Measurements from ENCODE around the gene PIK3CB.
A peak's percentile ranks its signal among the peaks of the same experiment; 100 is the strongest.

Gene PIK3CB

DNA sequence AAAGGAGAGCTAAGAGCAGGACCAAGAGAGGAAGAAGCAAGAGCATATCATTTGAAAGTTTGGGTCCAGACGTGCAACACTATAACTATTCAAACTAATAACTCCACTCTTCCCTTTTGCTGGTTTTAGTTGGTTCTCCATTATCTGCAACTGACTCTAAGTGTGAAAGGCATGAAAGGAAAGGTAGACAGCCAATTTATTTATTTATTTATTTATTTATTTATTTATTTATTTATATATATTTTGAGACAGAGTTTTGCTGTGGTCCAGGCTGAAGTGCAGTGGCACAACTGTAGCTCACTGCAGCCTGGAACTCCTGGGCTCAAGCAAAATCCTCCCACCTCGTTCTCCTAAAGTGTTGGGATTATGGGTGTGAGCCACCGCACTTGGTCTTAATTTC lies 22.1 kb upstream of the PIK3CB start (continued):
- TF ChIP-seq ZNF274 (IDR thresholded peaks at IDR 0.05; ENCODE audit: low read length) (no peak), ZNF274 (tag by site-specific recombination; IDR thresholded peaks at IDR 0.05; ENCODE audit: borderline replicate concordance) (no peak), PRDM1 (tag by site-specific recombination; IDR thresholded peaks at IDR 0.05) (no peak), ZNF600 (tag by site-specific recombination; IDR thresholded peaks at IDR 0.05) (no peak), ZNF623 (tag by site-specific recombination; IDR thresholded peaks at IDR 0.05) (peak; percentile 61; the same call in 1 of the 2 replicates), GLI2 (tag by site-specific recombination; IDR thresholded peaks at IDR 0.05; ENCODE audit: borderline replicate concordance, low read depth) (peak; percentile 32; the same call in 1 of the 2 replicates), ZNF510 (tag by site-specific recombination; IDR thresholded peaks at IDR 0.05; ENCODE audit: insufficient replicate concordance) (peak; percentile 55), ZNF391 (tag by site-specific recombination; IDR thresholded peaks at IDR 0.05; ENCODE audit: borderline replicate concordance, low read depth) (no peak), ZBTB17 (tag by site-specific recombination; IDR thresholded peaks at IDR 0.05) (no peak), ZNF24 (tag by site-specific recombination; IDR thresholded peaks at IDR 0.05) (no peak), PRDM2 (tag by site-specific recombination; IDR thresholded peaks at IDR 0.05; ENCODE audit: borderline replicate concordance) (no peak), ZNF214 (tag by site-specific recombination; IDR thresholded peaks at IDR 0.05; ENCODE audit: borderline replicate concordance) (no peak), ZNF473 (tag by site-specific recombination; IDR thresholded peaks at IDR 0.05) (no peak), ZNF221 (tag by site-specific recombination; IDR thresholded peaks at IDR 0.05; ENCODE audit: borderline replicate concordance) (no peak), ZNF660 (tag by site-specific recombination; IDR thresholded peaks at IDR 0.05) (no peak), ZNF223 (tag by site-specific recombination; IDR thresholded peaks at IDR 0.05) (no peak), ZNF10 (tag by site-specific recombination; IDR thresholded peaks at IDR 0.05) (no peak), ZNF747 (tag by site-specific recombination; IDR thresholded peaks at IDR 0.05) (no peak), YY2 (tag by site-specific recombination; IDR thresholded peaks at IDR 0.05) (no peak), ZNF341 (tag by site-specific recombination; IDR thresholded peaks at IDR 0.05; ENCODE audit: low read depth) (peak; percentile 26; the same call in 1 of the 2 replicates), ZNF555 (tag by site-specific recombination; conservative IDR thresholded peaks at IDR 0.05) (peak; percentile 74), ZNF558 (tag by site-specific recombination; IDR thresholded peaks at IDR 0.05) (peak; percentile 61)
- TF ChIP-seq, protein P1, sequence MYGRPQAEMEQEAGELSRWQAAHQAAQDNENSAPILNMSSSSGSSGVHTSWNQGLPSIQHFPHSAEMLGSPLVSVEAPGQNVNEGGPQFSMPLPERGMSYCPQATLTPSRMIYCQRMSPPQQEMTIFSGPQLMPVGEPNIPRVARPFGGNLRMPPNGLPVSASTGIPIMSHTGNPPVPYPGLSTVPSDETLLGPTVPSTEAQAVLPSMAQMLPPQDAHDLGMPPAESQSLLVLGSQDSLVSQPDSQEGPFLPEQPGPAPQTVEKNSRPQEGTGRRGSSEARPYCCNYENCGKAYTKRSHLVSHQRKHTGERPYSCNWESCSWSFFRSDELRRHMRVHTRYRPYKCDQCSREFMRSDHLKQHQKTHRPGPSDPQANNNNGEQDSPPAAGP (tag by site-specific recombination; IDR thresholded peaks at IDR 0.05), result no peak
- TF ChIP-seq, protein P2, sequence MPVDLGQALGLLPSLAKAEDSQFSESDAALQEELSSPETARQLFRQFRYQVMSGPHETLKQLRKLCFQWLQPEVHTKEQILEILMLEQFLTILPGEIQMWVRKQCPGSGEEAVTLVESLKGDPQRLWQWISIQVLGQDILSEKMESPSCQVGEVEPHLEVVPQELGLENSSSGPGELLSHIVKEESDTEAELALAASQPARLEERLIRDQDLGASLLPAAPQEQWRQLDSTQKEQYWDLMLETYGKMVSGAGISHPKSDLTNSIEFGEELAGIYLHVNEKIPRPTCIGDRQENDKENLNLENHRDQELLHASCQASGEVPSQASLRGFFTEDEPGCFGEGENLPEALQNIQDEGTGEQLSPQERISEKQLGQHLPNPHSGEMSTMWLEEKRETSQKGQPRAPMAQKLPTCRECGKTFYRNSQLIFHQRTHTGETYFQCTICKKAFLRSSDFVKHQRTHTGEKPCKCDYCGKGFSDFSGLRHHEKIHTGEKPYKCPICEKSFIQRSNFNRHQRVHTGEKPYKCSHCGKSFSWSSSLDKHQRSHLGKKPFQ (tag by site-specific recombination; IDR thresholded peaks at IDR 0.05), result no peak
- TF ChIP-seq, protein P3, sequence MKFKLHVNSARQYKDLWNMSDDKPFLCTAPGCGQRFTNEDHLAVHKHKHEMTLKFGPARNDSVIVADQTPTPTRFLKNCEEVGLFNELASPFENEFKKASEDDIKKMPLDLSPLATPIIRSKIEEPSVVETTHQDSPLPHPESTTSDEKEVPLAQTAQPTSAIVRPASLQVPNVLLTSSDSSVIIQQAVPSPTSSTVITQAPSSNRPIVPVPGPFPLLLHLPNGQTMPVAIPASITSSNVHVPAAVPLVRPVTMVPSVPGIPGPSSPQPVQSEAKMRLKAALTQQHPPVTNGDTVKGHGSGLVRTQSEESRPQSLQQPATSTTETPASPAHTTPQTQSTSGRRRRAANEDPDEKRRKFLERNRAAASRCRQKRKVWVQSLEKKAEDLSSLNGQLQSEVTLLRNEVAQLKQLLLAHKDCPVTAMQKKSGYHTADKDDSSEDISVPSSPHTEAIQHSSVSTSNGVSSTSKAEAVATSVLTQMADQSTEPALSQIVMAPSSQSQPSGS (tag by site-specific recombination; IDR thresholded peaks at IDR 0.05; ENCODE audit: low read depth), result no peak
- TF ChIP-seq, protein P4, sequence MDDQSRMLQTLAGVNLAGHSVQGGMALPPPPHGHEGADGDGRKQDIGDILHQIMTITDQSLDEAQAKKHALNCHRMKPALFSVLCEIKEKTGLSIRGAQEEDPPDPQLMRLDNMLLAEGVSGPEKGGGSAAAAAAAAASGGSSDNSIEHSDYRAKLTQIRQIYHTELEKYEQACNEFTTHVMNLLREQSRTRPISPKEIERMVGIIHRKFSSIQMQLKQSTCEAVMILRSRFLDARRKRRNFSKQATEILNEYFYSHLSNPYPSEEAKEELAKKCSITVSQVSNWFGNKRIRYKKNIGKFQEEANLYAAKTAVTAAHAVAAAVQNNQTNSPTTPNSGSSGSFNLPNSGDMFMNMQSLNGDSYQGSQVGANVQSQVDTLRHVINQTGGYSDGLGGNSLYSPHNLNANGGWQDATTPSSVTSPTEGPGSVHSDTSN (CRISPR knock-in tag; IDR thresholded peaks at IDR 0.05), result no peak

All from HEK293 (cell line).